B cell (primary cell): Measurements from ENCODE around the gene RFC4.
A peak's percentile ranks its signal among the peaks of the same experiment; 100 is the strongest.

Source experiments
- EZH2 ChIP-seq: IDR thresholded peaks from 2 replicates; pipeline ENCODE4 v1.6.1; 2012; ENCODE audit warnings: borderline replicate concordance, low read depth, mild to moderate bottlenecking, moderate library complexity, low read length; ENCODE audit not compliant: insufficient read depth, poor library complexity, severe bottlenecking
- TF ChIP-seq, protein P1 (sequence below): fragments of 200-600 bp; IDR thresholded peaks from one replicate; pipeline ENCODE4 v1.8.0; 2022; ENCODE audit warnings: antibody characterized with exemption, mild to moderate bottlenecking

DNA sequence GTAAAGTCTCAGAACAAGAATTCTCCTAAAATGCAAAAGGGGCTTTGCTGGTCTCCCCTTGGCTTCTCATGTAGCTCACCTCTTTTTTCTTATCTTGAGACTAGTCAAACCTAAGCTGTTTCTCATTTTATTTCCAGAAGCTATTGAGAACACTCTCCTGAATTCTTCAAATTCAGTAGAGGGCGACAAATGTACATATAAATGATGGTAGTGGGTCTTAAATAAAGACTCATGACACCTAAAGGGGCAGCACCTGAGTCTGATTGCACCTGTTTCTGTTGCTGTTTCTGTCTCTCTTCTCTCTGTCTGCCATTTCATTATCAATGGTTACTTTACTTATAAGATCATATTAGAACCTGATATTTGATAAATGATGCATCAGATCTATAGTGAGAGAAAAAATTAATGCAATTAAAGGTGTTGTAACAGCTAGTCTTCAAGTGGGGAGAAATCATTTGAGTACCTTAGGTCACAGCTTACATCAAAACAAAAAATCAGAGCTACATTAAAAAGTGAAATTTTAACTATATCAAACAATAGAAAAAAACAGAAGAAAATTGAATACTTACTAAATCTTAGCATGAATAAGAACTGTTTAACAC lies 43.2 kb upstream of the RFC4 start:
- TF ChIP-seq, protein P1, sequence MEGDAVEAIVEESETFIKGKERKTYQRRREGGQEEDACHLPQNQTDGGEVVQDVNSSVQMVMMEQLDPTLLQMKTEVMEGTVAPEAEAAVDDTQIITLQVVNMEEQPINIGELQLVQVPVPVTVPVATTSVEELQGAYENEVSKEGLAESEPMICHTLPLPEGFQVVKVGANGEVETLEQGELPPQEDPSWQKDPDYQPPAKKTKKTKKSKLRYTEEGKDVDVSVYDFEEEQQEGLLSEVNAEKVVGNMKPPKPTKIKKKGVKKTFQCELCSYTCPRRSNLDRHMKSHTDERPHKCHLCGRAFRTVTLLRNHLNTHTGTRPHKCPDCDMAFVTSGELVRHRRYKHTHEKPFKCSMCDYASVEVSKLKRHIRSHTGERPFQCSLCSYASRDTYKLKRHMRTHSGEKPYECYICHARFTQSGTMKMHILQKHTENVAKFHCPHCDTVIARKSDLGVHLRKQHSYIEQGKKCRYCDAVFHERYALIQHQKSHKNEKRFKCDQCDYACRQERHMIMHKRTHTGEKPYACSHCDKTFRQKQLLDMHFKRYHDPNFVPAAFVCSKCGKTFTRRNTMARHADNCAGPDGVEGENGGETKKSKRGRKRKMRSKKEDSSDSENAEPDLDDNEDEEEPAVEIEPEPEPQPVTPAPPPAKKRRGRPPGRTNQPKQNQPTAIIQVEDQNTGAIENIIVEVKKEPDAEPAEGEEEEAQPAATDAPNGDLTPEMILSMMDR, result peak; percentile 70
- TF ChIP-seq EZH2, result no peak
